ENCODE measurements around the gene AUP1. TPM values are rescaled to one million over a fixed set of nuclear protein-coding genes. Genes with fewer than 3 reads are reported as not detected.
A peak's percentile ranks its signal among the peaks of the same experiment; 100 is the strongest.

Gene AUP1
- total RNA-seq, 1 experiment from 2014 or later = 132 TPM

DNA sequence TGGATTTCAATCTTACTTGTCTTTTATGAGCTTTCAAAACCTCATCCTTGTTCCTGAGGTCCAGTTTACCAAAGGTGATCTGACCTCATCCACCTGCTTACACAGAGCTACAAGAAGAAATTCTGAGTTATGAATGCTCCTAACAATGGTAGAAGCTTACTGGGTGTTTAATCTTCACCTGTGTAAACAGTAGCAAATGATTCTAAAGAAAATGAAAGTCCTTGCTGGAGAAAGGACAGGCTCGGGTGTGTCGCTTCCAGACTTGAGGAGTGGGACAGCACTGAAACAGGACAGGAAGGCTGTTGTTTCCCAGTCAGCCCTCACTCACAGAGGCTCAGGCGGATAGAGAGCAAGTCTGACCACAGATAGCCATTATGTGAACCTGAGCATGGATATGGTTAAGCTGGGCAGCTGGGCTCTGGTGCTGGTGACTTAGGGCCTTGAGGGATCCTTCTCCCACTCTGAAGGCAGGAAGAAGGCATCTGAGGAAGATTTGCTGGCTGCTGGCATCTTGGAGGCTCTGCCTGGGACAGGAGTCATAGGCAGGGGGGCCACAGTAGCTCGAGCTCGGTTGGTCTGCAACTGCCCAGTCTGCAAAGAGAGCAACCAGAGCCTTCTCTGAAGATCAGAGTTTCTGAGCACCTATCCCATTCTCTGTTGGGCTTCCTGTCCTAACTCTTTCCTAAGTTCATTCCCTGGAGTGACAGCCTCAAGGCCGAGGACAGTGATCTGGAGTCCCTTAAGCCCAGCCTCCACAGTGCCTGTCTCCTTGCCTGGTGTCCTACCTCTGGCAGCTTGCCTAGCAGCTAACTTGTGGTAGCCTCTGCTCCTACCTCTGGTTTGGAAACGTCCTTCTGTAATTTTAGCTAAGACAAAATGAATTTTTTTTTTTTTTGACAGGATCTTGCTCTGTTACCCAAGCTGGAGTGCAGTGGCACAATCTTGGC, 29.1 kb upstream of the AUP1 start:
- no peak for DNase-seq (ENCODE audit: low read depth)

GRCh38 chr2:74556831-74557370, 27.4 kb upstream of the AUP1 start:
- no peak for DNase-seq (ENCODE audit: low read depth)

GRCh38 chr2:74556159-74556558, 26.7 kb upstream of the AUP1 start:
- DNase-seq (ENCODE audit: low read depth) = no peak

DNA sequence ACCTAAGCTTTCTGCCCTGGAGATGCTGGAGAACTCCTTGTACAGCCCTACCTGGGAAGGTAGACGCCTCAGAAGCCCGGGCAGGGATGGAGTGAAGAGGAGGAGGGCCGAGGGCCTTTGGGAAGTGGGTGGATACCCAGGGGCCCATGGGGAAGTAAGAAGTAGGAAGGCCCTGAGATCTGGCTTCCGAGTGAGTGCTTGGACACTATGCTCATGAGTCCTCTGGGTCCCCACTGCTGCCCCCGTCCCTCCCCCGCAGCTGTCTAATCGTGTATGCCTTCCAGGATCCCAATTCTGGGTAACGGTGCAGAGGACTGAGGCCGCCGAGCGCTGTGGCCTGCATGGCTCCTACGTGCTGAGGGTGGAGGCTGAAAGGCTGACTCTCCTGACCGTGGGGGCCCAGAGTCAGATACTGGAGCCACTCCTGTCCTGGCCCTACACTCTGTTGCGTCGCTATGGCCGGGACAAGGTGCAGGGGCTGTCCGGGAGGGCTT, 26.2 kb upstream of the AUP1 start:
- no peak for DNase-seq (ENCODE audit: low read depth)

GRCh38 chr2:74554820-74555531, 25.5 kb upstream of the AUP1 start:
- DNase-seq (ENCODE audit: low read depth) = no peak

GRCh38 chr2:74553892-74554819, 24.6 kb upstream of the AUP1 start, which contains the start of the genes DOK1 and LOXL3:
Gene DOK1, plus strand, starts transcription at chr2:74554720. Its CDS starts 35 bp downstream, at chr2:74554755.
Gene LOXL3, minus strand, starts transcription at chr2:74553942. Its CDS starts 1,308 bp downstream, at chr2:74552634.
- peak; percentile 96 for DNase-seq (ENCODE audit: low read depth)

DNA sequence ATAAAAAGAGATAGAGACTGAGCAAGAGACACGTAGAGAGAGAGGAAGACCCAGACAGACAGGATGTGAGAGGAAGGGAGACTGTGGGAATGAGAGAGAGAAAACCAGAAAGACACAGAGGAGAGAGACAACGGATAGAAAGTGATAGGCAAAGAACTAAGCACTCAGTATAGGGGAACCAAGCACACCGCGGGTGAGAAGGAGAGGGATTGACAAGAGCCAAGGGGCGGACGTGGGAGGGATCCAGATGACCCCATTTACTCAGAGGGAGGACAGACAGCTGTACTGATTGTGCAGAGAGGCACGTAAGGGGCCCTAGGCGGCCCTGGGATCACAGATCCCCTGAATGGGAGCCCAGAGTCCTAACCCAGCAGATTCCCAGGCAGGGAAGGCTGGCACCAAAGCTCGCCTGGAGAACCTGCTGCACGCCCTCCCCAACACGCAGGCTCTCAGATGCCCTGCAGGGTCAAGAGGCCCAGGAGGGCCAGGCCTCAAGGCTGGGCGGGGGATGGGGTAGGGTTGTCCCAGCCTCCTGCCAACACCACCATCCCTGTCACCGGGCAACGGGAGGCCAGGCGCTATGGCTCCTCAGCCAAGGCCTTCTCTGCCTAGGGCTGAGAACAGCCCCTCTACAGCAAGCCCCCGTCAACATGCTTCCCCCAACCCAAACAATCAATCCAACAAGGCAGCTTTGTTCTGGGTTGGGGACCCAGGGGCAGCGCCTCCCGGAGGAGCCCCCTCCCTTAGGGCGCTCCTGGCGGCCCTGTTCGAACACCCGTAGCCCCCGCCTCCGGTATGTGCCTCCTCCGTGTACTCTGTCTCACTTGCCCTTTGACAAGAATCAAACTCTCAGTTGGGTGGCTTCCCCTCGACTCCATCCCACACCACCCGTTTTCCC, 23.7 kb upstream of the AUP1 start:
- DNase-seq (ENCODE audit: low read depth) = peak; percentile 76

DNA sequence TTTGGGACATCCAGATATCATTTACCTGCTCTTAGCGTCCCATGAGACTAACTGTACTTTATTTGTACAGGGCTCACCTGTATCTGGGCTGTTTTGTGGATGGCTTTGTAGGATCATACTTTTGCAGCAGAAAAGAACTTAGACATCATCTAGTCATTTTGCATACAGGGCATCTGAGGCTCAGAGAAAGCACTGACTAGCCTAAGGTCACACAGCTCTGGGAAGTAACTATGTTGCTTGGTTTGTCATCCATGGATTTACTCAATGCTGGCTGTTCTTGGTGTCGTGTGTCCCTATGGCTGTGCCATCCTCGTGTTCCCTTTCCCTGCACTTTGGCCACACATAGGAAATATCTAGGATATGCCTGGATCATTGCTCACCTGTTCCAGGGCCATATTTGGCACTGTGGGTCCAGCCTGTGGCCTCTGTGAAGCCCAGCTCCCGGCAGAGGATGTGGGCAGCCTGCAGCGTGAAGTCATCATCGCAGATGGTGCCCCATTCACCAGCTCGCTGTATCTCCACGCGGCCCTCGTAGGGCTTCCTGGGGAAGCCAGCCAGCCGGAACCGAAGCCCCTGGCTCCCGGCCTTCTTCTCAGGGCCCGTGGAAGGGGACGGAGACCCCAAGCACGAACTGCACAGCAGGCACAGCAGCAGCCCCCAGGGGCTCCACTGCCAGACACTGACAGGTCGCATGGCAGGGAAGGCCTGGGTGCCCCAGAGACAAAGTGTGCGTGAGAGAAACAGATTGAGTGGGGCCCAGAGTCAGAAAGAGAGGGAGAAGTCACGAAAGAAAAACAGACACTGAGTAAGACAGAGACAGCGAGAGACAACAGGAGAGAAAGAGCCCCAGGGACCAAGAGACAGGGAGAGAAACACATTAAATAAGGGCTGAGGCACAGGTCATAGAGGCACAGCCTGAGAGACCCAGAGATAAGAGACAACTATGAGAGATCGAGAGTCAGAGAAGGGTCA, 22.7 kb upstream of the AUP1 start:
- peak; percentile 81 for DNase-seq (ENCODE audit: low read depth)

- DNase-seq (ENCODE audit: low read depth) = no peak
These were observed 22.0 kb upstream of the AUP1 start for GRCh38 chr2:74551530-74551929.

- DNase-seq (ENCODE audit: low read depth) = no peak
These were observed 20.7 kb upstream of the AUP1 start for GRCh38 chr2:74550231-74550630.

DNA sequence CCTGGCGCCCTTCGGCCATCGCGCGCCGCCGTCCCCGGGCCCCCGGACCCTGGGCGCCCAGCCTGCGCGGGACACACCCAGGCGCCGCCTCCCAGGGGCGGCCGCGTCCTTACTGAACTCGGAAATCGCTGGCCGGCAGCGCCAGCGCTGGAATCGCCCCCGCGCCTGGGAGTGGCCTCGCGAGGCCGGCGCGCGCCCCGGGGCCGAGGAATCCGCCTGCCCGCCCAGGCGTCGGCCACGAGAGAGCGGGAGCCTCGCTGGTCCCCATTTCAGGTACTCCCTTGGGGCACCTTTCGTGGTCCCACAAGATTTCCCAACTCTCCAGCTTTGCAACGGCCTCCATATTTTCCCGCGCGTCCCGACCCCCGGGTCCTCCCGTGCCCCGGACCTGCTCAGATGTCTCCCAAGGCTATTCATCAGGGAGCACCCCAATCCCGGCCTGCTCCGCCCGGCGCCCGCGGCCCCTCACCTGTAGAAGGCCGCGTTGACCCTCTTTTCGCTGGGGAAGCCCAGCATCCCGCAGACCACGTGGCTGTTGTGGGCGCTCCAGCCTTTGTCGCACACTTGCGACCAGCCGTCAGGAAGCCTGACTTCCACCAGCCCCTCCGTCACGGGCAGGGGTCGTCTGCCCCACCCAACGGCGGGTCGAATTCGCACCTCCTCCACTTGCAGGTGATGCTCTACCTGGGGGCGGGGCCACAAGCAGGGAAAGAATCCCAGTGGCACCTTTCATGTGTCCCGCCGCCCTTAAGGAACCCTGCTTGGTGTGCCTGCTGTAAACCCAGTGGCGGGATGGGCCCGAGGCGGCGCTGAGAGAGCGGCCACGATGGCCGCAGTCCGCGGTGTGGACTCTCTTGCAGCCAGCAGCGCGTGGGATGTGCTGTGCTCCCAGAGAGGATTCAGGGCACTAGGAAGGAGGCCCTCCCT, 19.7 kb upstream of the AUP1 start:
- no peak for DNase-seq (ENCODE audit: low read depth)

- no peak for DNase-seq (ENCODE audit: low read depth)
These were observed 18.9 kb upstream of the AUP1 start for GRCh38 chr2:74548285-74548899.

- no peak for DNase-seq (ENCODE audit: low read depth)
These were observed 16.5 kb upstream of the AUP1 start for GRCh38 chr2:74546004-74546403.

DNA sequence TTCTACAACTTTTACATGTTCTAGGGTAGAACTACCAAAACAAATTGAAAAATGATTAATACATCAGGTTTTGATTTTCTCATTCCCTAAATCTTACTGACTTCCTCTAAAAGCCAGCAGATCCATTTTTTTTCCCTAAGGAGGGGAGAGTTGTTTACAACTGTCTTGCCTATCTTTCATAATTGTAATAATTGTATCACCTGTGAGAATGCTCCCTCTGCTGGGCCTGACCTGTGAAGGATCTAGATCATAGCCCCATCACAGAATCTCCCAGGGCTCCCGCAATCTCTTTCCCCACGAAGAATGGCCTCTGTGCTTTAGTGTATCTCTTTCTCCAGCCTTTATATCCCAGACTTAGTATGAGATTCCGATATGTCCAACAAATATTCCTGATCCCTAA, 15.1 kb upstream of the AUP1 start:
- DNase-seq (ENCODE audit: low read depth) = no peak

GRCh38 chr2:74542978-74543377, 13.5 kb upstream of the AUP1 start:
- DNase-seq (ENCODE audit: low read depth) = no peak

DNA sequence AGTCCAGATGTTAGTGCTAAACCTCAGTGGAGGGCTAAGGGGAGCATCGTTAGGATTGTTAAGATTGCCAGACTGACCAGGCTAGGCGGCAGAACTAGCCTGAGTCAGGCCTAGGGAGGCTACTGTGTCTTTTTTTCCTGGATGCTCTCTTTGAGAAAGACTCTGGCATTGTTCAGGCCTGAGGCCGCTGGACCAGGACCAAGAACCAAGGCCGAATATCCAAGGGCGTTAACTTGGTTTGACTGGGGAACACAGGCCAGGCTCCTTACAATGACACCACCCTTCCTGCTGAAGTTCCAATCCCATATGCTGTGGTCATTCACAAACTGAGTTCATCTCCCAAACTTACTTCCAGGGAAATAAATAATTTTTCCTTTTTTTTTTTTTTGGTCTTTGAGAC, 10.8 kb upstream of the AUP1 start:
- peak; percentile 22 for DNase-seq (ENCODE audit: low read depth)

- no peak for DNase-seq (ENCODE audit: low read depth)
These were observed 9.4 kb upstream of the AUP1 start for GRCh38 chr2:74538881-74539339.

Data from RPMI7951 (cell line).